NCI-H1436 treated with DMSO at 0.1 percent for 48 hours (cell line): ENCODE results near the gene GPR18.

ENCODE experiments used
- DNase-seq: peaks from one replicate; lab custom pipeline; 2025; lab: John Stamatoyannopoulos, UW

Gene GPR18

GRCh38 chr13:99208185-99208584, 50.0 kb downstream of the GPR18 start:
- no peak for DNase-seq

DNA sequence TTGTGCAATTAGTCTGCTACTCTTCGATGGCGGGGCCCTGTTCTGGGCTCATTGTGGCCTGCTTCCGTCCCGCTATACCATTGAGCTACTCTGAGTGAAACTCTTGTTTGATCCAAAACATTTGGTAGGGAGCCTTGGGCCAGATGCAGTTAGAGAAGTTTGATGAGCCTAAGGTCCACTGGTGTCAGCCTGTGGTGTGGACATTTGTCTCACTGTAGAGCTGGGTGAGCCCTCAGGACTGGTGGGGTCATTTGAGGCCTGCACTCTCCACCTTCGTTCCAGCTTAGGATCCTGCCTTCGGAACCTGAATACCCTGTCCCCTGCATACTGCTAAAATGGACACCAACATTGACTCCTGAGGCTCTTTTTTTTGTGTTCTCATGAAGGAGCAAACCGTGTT, 50.7 kb downstream of the GPR18 start:
- DNase-seq = no peak

DNA sequence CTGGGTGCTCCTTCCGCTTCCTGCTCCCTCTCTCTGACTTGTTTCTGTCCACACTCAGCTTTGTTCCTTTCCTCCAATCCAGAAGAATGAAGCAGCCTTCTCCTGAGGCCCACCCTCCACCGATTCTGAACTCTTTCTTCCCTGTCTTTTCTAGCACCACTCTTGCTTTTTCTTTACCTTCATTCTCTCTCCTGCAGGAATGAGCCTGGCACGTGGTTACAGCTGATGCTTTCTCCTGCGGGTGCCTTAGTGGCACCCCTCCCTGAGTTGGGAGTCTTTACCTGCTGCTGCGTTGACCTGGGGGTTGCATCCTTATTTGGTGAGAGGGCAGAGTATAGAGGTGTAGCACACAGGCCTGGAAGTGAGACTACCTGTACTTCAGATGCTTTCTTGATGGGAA, 51.3 kb downstream of the GPR18 start:
- DNase-seq = no peak

DNA sequence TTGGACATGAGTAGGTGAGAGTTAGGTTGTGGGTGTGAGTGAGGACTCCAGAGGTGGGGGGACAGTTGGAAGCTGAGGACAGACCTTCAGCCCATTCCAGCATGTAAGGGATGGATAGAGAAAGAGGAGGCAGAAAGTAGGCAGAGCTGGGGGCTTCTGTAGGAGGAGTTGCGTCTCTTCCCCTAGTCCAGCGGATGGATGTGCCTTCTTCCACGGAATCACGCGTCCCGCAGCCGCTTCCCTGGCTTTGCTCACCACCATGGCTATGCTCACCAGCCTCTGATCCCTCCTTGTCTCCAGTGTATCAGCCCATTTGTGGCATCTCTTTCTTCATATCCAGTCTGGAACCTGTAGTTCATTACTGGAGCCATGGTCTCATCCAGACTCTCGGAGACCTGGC, 52.0 kb downstream of the GPR18 start:
- no peak for DNase-seq

DNA sequence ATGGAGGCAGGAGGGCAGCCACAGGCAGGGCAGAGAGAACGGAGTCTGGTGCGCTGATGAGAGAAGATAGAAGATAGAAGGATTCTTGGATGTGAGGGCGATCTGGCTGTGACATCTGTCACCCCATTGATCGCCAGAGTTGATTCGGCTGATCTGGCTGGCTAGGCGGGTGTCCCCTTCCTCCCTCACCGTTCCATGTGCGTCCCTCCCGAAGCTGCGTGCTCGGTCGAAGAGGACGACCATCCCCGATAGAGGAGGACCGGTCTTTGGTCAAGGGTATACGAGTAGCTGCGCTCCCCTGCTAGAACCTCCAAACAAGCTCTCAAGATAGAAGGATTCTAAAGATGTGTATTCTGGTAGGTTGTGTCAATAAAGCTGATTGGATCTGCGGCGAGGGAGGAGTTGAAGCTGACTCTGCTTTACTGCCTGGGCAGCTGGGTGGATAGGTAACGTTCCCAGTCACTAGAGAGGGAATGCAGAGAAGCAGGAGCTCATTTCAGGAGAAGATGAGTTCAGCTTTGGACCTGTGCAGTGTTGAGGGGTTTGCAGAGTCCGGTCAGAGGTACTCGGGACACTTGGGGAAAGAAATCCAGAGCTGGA, 52.5 kb downstream of the GPR18 start:
- DNase-seq = no peak
